Central memory CD4-positive, alpha-beta T cell (primary cell): ENCODE data around the gene IST1.
"Not testable (repeated sequence)": the region's sequence is repeated elsewhere in the genome, so short reads cannot be mapped to it uniquely, and the experiment has no call there.

ENCODE experiments used
- DNase-seq: peaks from one replicate; pipeline ENCODE4 v3.0.0; 2022

Gene IST1

GRCh38 chr16:71882505-71883167 lies 12.7 kb upstream of the IST1 start:
- peak; percentile 82 for DNase-seq

GRCh38 chr16:71883168-71883848 lies 12.0 kb upstream of the IST1 start:
- DNase-seq = peak; percentile 41

- DNase-seq = peak; percentile 77
Observed at GRCh38 chr16:71883849-71884638, 11.3 kb upstream of the IST1 start, which contains the start of gene ZNF821. TSS of gene ZNF821 (minus strand) at chr16:71884182. CDS start at chr16:71879946, 4,236 bp downstream.

GRCh38 chr16:71885261-71885650 lies 10.1 kb upstream of the IST1 start:
- DNase-seq = no peak

GRCh38 chr16:71889147-71889546 lies 6.2 kb upstream of the IST1 start:
- DNase-seq = no peak

GRCh38 chr16:71893888-71894228 lies 1.5 kb upstream of the IST1 start:
- DNase-seq = no peak

- DNase-seq = peak; percentile 36
Observed at GRCh38 chr16:71894229-71894920, 956 bp upstream of the IST1 start.

GRCh38 chr16:71895679-71896365 lies 491 bp downstream of the IST1 start:
- no peak for DNase-seq

GRCh38 chr16:71896764-71897368 lies 1.5 kb downstream of the IST1 start:
- no peak for DNase-seq

GRCh38 chr16:71899171-71899570 lies 3.8 kb downstream of the IST1 start:
- DNase-seq = no peak

- no peak for DNase-seq
Observed at GRCh38 chr16:71902656-71903365, 7.5 kb downstream of the IST1 start.

GRCh38 chr16:71903608-71904007 lies 8.3 kb downstream of the IST1 start:
- no peak for DNase-seq

GRCh38 chr16:71904239-71904638 lies 8.9 kb downstream of the IST1 start:
- no peak for DNase-seq

GRCh38 chr16:71905765-71906164 lies 10.4 kb downstream of the IST1 start:
- DNase-seq = not testable (repeated sequence)

- DNase-seq = no peak
Observed at GRCh38 chr16:71911121-71911520, 15.8 kb downstream of the IST1 start.

GRCh38 chr16:71912534-71913275 lies 17.4 kb downstream of the IST1 start:
- DNase-seq = no peak

GRCh38 chr16:71914802-71915201 lies 19.5 kb downstream of the IST1 start:
- DNase-seq = no peak

- DNase-seq = no peak
Observed at GRCh38 chr16:71915350-71915749, 20.0 kb downstream of the IST1 start.

- no peak for DNase-seq
Observed at GRCh38 chr16:71916397-71916920, 21.1 kb downstream of the IST1 start.

- no peak for DNase-seq
Observed at GRCh38 chr16:71917900-71918299, 22.6 kb downstream of the IST1 start.
